ENCODE results near the gene CFTR. TPM values are rescaled to one million over a fixed set of nuclear protein-coding genes. Genes with fewer than 3 reads are reported as not detected.

Gene CFTR
- total RNA-seq, 1 experiment from 2014 or later = 0.31 TPM

DNA sequence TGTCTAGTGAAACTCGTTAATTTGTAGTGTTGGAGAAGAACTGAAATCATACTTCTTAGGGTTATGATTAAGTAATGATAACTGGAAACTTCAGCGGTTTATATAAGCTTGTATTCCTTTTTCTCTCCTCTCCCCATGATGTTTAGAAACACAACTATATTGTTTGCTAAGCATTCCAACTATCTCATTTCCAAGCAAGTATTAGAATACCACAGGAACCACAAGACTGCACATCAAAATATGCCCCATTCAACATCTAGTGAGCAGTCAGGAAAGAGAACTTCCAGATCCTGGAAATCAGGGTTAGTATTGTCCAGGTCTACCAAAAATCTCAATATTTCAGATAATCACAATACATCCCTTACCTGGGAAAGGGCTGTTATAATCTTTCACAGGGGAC is 187.6 kb downstream of the CFTR start:
- no TSS peak for BruUV-seq (replicated peaks)
- H3K4me3 ChIP-seq (ENCODE audit: low read depth in 2 of 2, low read length in 2 of 2) = no peak overlapping the region
- intact Hi-C loops (cut with micrococcal nuclease; ENCODE audit: unreplicated experiment) = no loop called here
- H3K27me3 ChIP-seq (ENCODE audit: control insufficient read depth, insufficient read depth, low read length) = no peaks in the 10 kb centered on the region
- no peaks in the 10 kb centered on the region for H3K9me3 ChIP-seq (ENCODE audit: control insufficient read depth, insufficient read depth, low read depth, low read length)
- in situ Hi-C loops (cut with HindIII; ENCODE audit: low pct_unique_long_range_greater_than_20kb, low sequenced_read_pairs) = no loop called here
- no peak for ATAC-seq
- no peaks in the 10 kb centered on the region for H3K4me1 ChIP-seq (ENCODE audit: control insufficient read depth, insufficient read depth, low read length)
- H3K36me3 ChIP-seq (ENCODE audit: control insufficient read depth, insufficient read depth, low read length) = no peaks in the 10 kb centered on the region
- ChIA-PET POLR2A (interaction anchor here (0.6 kb wide), 1 partner anchor 540 kb away, joined by 4 read pairs; no protein-coding TSS in a partner anchor), CTCF (no interaction called here)
- H3K27ac ChIP-seq (ENCODE audit: low read length) = no peak overlapping the region
- DNase-seq (ENCODE audit: low read depth, low spot score) = no peak
- no peak for TF ChIP-seq TCF7L2 (IDR thresholded peaks at IDR 0.05; ENCODE audit: low read depth, low read length)
- no peak for TF ChIP-seq SIN3A (IDR thresholded peaks at IDR 0.05; ENCODE audit: borderline replicate concordance, insufficient read depth, low read depth, low read length)

DNA sequence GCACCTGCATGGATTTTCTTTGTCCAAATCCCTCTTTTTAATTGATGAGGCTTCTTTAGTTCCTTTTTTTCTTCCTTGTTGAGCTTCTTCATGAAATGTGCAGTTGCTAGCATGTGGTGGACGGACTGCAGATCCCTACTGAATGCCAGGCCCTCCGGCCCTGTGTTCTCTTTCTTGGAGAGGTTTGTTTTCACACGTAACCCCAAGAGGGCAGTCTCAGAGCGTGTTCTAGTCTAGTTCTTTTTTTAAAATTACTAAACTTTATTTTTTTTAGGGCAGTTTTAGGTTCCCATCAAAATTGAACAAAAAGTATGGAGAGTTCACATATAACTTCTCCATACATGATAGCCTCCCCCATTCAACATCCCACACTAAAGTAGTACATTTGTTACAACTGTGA is 190.0 kb downstream of the CFTR start:
- H3K27me3 ChIP-seq (ENCODE audit: control insufficient read depth, insufficient read depth, low read length) = no peaks in the 10 kb centered on the region
- BruUV-seq (replicated peaks) = no TSS peak
- H3K36me3 ChIP-seq (ENCODE audit: control insufficient read depth, insufficient read depth, low read length) = no peaks in the 10 kb centered on the region
- H3K4me1 ChIP-seq (ENCODE audit: control insufficient read depth, insufficient read depth, low read length) = no peaks in the 10 kb centered on the region
- no peak for DNase-seq (ENCODE audit: low read depth, low spot score)
- TF ChIP-seq SIN3A (IDR thresholded peaks at IDR 0.05; ENCODE audit: borderline replicate concordance, insufficient read depth, low read depth, low read length) (no peak), POLR2AphosphoS5 (IDR thresholded peaks at IDR 0.05; ENCODE audit: low read depth, low read length) (no peak), TCF7L2 (IDR thresholded peaks at IDR 0.05; ENCODE audit: low read depth, low read length) (no peak)
- TF ChIP-seq, protein P1, sequence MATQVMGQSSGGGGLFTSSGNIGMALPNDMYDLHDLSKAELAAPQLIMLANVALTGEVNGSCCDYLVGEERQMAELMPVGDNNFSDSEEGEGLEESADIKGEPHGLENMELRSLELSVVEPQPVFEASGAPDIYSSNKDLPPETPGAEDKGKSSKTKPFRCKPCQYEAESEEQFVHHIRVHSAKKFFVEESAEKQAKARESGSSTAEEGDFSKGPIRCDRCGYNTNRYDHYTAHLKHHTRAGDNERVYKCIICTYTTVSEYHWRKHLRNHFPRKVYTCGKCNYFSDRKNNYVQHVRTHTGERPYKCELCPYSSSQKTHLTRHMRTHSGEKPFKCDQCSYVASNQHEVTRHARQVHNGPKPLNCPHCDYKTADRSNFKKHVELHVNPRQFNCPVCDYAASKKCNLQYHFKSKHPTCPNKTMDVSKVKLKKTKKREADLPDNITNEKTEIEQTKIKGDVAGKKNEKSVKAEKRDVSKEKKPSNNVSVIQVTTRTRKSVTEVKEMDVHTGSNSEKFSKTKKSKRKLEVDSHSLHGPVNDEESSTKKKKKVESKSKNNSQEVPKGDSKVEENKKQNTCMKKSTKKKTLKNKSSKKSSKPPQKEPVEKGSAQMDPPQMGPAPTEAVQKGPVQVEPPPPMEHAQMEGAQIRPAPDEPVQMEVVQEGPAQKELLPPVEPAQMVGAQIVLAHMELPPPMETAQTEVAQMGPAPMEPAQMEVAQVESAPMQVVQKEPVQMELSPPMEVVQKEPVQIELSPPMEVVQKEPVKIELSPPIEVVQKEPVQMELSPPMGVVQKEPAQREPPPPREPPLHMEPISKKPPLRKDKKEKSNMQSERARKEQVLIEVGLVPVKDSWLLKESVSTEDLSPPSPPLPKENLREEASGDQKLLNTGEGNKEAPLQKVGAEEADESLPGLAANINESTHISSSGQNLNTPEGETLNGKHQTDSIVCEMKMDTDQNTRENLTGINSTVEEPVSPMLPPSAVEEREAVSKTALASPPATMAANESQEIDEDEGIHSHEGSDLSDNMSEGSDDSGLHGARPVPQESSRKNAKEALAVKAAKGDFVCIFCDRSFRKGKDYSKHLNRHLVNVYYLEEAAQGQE (IDR thresholded peaks at IDR 0.05; ENCODE audit: insufficient read depth in 1 of 2, low read depth in 2 of 2, low read length in 1 of 2) = no peak
- TF ChIP-seq, protein P2, sequence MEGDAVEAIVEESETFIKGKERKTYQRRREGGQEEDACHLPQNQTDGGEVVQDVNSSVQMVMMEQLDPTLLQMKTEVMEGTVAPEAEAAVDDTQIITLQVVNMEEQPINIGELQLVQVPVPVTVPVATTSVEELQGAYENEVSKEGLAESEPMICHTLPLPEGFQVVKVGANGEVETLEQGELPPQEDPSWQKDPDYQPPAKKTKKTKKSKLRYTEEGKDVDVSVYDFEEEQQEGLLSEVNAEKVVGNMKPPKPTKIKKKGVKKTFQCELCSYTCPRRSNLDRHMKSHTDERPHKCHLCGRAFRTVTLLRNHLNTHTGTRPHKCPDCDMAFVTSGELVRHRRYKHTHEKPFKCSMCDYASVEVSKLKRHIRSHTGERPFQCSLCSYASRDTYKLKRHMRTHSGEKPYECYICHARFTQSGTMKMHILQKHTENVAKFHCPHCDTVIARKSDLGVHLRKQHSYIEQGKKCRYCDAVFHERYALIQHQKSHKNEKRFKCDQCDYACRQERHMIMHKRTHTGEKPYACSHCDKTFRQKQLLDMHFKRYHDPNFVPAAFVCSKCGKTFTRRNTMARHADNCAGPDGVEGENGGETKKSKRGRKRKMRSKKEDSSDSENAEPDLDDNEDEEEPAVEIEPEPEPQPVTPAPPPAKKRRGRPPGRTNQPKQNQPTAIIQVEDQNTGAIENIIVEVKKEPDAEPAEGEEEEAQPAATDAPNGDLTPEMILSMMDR (IDR thresholded peaks at IDR 0.05) = peak; percentile 16; the same call in 1 of the 2 replicates
- intact Hi-C loops (cut with micrococcal nuclease; ENCODE audit: unreplicated experiment) = no loop called here
- ATAC-seq = no peak
- POLR2A ChIA-PET = no interaction called here
- H3K9me3 ChIP-seq (ENCODE audit: control insufficient read depth, insufficient read depth, low read depth, low read length) = no peaks in the 10 kb centered on the region
- in situ Hi-C loops (cut with HindIII; ENCODE audit: low pct_unique_long_range_greater_than_20kb, low sequenced_read_pairs) = no loop called here
- CTCF ChIA-PET = no interaction called here
- H3K4me3 ChIP-seq (ENCODE audit: low read depth in 2 of 2, low read length in 2 of 2) = no peak overlapping the region
- H3K27ac ChIP-seq (ENCODE audit: low read length) = no peak overlapping the region

DNA sequence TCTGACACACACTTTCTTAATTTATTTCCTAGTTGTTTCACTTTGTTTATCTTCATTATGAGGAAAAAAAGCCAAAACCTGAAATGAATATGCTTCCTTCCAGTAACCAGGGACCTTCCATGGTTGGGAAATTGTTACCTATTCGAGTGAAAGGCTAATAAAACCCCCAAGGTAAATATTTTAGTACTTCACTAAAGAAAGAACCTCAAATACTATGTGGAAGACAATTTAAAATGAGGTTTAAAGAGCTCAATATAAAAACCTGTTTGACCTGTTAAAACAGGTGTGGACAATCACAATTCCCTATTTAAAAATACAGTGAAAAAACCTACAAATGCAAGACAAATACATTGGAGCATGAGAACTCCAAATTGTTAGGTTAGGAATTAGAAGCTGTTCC is 192.6 kb downstream of the CFTR start:
- Histone ChIP-seq H3K4me3 (ENCODE audit: low read depth in 2 of 2, low read length in 2 of 2) (no peak overlapping the region), H3K27me3 (ENCODE audit: control insufficient read depth, insufficient read depth, low read length) (no peaks in the 10 kb centered on the region; the same call in 1 of the 2 replicates), H3K4me1 (ENCODE audit: control insufficient read depth, insufficient read depth, low read length) (no peaks in the 10 kb centered on the region), H3K9me3 (ENCODE audit: control insufficient read depth, insufficient read depth, low read depth, low read length) (no peaks in the 10 kb centered on the region), H3K36me3 (ENCODE audit: control insufficient read depth, insufficient read depth, low read length) (no peaks in the 10 kb centered on the region), H3K27ac (ENCODE audit: low read length) (no peak overlapping the region)
- no TSS peak for BruUV-seq (replicated peaks)
- ChIA-PET CTCF (no interaction called here), POLR2A (no interaction called here)
- TF ChIP-seq, protein P2 (IDR thresholded peaks at IDR 0.05) = no peak
- TF ChIP-seq SIN3A (IDR thresholded peaks at IDR 0.05; ENCODE audit: borderline replicate concordance, insufficient read depth, low read depth, low read length) (no peak), POLR2AphosphoS5 (IDR thresholded peaks at IDR 0.05; ENCODE audit: low read depth, low read length) (no peak), TCF7L2 (IDR thresholded peaks at IDR 0.05; ENCODE audit: low read depth, low read length) (no peak)
- TF ChIP-seq, protein P1 (IDR thresholded peaks at IDR 0.05; ENCODE audit: insufficient read depth in 1 of 2, low read depth in 2 of 2, low read length in 1 of 2) = no peak
- no peak for ATAC-seq
- intact Hi-C loops (cut with micrococcal nuclease; ENCODE audit: unreplicated experiment) (no loop called here), in situ Hi-C loops (cut with HindIII; ENCODE audit: low pct_unique_long_range_greater_than_20kb, low sequenced_read_pairs) (no loop called here)
- no peak for DNase-seq (ENCODE audit: low read depth, low spot score)
